D721Med (cell line): ENCODE measurements around the gene C15orf39.

Experiments
- DNase-seq: peaks from one replicate; pipeline ENCODE4 v3.0.0; 2011; ENCODE audit warnings: low spot score; ENCODE audit not compliant: insufficient read length
- FAIRE-seq: peaks from 2 replicates; lab custom pipeline; 2011; peaks lifted over from hg19 to GRCh38; lab: Jason Lieb, UNC
- CTCF ChIP-seq: IDR thresholded peaks from 2 replicates; pipeline ENCODE4 v1.5.1; 2012; ENCODE audit warnings: mild to moderate bottlenecking, control low read depth; ENCODE audit not compliant: insufficient read depth; ENCODE audit errors: missing control alignments

Gene C15orf39

GRCh38 chr15:75174729-75175128 lies 27.0 kb upstream of the C15orf39 start:
- no peak for TF ChIP-seq CTCF
- no peak for FAIRE-seq

GRCh38 chr15:75176396-75176761 lies 25.3 kb upstream of the C15orf39 start:
- no peak for DNase-seq
- no peak for TF ChIP-seq CTCF
- FAIRE-seq: no peak

More at GRCh38 chr15:75174729-75175128, 27.0 kb upstream of the C15orf39 start:
- DNase-seq: no peak

GRCh38 chr15:75177360-75178071 lies 24.2 kb upstream of the C15orf39 start:
- no peak for TF ChIP-seq CTCF
- no peak for FAIRE-seq

GRCh38 chr15:75178171-75178937 lies 23.3 kb upstream of the C15orf39 start:
- no peak for TF ChIP-seq CTCF
- FAIRE-seq (no peak), DNase-seq (no peak)

More at GRCh38 chr15:75177360-75178071, 24.2 kb upstream of the C15orf39 start:
- no peak for DNase-seq

GRCh38 chr15:75178938-75179745 lies 22.5 kb upstream of the C15orf39 start:
- TF ChIP-seq CTCF: no peak

GRCh38 chr15:75179746-75180140 lies 21.9 kb upstream of the C15orf39 start:
- no peak for FAIRE-seq
- TF ChIP-seq CTCF: no peak
- no peak for DNase-seq

More at GRCh38 chr15:75178938-75179745, 22.5 kb upstream of the C15orf39 start:
- no peak for FAIRE-seq
- DNase-seq: no peak
